NCI-H2227 treated with DMSO at 0.1 percent for 48 hours (cell line): ENCODE measurements around the gene NEUROG3.

Experiments
- DNase-seq: peaks from one replicate; lab custom pipeline; 2025; lab: John Stamatoyannopoulos, UW

Gene NEUROG3, protein sequence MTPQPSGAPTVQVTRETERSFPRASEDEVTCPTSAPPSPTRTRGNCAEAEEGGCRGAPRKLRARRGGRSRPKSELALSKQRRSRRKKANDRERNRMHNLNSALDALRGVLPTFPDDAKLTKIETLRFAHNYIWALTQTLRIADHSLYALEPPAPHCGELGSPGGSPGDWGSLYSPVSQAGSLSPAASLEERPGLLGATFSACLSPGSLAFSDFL

DNA sequence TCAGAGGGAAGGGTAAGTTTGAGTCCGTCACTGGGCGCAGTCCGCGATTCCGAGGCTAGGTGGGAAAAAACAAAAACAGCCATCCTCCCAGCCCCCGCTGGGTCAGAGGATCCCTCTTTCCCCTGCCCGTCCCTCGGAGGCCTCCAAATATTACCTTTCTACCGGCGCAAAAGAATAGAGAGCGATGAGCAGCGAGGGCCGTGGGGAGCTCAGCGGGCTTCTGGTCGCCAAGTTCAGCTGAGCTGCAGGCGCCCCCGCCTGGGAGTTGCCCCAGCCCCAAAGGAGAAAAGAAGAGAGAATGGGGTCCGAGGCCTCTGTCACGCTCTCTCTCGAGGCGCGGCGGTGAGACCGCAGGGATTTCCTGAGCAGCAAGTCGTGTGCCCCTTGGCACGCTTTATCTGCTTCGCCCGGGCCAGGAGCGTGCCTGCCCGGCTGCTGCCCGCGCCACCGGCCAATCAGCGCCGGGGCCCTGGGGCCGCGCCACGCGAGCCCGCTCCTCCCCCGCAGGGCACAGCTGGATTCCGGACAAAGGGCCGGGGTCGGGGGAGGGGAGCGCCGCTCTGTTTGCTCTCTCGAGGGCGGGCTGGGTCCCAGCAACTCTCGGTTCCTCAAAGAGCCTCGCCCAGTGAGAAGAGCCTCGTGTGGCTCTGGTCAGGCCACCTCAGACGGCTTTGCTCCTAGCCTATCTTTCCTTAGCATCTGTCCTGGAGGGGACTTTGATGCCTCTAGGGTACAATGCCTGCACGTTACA, at the start of gene NEUROG3:
Gene NEUROG3, minus strand, starts transcription at position 367 of the 751 bp plus-strand sequence. CDS start 379 bp downstream, outside the sequence.
- no peak for DNase-seq

DNA sequence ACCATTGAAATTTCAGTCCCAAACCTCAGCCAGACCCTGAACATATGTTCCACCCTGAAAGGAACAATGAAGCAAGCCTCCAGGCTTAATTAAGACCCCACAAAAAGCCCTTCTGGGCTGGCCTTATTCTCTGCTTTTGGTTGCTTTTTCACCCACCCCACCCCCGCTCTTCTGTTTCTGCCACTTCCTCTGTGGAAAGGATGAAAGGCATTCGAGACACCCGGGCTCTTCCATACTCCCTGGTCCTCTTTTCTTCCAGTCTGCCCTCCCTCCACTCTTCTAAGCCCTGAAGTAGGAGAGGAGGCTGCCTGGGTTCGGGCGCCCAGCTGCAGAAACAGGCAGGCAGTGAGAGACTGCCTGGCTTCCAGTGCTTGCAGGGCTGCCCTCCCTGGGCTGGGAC, 47.4 kb upstream of the NEUROG3 start:
- DNase-seq, result no peak

DNA sequence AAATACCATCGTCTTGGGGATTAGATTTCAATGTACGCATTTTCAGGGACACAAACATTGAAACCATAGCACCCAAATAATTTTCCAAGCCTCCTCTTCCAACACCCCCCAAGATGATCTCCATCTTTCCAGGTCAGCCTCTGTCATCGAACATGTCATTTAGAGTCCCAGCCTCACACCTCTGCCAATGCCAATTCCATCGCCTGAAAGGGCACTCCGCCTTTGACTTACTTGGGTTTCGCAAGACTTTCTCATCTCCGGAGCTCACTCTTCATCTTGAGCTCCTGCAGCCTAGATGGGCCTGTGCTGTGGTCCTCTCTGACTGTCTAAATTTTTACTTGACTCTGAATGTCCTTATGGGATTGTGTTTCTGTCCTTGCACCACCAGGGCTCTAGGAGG, 46.4 kb upstream of the NEUROG3 start:
- no peak for DNase-seq

DNA sequence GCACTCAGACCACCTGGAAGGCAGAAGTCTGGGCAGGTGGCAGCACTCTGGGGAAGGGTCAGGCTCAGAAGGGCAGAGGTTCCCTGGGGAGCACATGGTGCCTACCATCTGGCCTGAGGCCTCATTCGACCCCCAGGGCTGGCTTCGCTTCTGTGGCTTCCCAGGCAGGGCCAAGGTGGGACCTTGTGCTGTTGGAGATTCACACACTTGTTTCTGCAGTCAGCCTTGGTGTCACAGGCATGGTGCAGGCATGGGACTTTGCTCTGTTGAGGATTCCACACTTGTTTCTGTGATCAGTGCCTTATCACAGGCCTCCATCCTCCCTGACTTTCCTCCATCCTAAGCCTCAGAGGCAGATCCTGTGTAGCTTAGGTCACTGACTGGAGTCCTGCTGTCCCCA, 45.5 kb upstream of the NEUROG3 start:
- DNase-seq, result no peak

DNA sequence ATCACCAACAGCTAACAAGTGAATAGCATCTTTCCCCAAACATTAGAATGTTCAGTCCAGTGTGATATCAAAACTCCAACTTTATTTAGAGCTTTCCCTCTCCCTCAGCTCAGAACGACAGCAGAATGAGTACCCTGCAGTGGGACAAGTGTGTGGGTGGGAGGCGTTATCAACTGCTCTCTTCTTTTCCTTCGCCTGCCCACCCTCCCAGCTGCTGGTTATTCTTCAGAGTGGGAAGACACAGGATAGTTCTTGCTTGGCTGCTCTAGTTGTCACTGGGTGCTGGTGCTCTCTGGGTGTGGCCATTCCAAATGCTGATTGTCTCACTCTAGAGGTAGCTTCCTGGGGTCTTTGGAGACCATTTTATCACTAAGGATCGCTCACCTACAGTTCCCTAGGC, 43.1 kb upstream of the NEUROG3 start:
- DNase-seq, result no peak

DNA sequence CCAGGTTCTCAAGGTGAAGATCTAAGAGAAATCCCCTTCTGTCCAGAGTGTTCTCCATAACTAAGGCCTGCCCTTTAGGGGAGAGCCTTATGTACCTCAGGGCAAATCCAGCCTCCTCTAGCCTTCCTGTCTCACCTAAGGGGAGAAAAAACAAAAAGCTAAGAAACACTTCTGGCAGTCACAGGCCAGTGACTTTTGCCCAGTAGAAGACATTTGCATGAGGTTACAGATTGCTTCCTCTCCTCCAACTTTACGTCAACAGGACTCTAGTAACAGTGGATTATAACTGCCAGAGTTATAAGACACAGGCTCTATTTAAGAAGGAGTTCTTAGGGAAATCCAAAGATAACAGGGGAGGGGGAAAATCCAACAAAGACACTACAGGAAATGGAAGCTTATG, 40.9 kb upstream of the NEUROG3 start:
- no peak for DNase-seq

DNA sequence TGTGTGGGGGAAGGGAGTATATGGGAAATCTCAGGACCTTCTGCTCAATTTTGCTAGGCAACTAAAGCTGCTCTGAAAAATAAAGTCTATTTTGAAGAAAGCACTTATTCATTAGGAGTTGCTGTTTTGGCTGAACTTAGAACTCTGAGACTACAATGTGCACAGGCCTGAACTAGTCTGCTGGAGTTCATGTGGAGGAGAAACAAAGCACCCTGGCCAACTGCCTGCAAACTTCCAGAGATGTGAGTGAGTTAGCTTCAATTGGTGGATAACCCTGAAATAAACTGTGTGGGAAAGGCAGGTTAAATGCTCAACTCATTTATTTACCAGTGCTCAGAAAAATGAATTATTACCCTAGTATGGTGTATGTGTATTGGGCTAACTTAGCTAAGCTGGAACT, 39.5 kb upstream of the NEUROG3 start:
- DNase-seq, result no peak

DNA sequence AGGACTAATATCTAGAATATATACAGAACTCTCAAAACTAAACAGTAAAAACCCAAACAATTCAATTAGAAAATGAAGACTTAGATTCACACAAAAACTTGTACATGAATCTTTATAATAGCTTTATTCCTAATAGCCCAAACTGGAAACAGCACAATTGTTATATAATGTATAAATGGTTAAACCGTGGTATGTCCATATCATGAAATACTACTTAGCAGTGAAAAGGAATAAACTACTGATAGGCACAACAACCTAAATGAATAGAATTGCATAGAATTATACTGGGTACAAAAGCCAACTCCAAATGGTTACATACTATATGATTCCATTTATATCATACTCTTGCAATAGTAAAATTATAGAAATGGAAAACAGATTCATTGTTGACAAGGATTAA, 35.9 kb upstream of the NEUROG3 start:
- DNase-seq, result no peak

DNA sequence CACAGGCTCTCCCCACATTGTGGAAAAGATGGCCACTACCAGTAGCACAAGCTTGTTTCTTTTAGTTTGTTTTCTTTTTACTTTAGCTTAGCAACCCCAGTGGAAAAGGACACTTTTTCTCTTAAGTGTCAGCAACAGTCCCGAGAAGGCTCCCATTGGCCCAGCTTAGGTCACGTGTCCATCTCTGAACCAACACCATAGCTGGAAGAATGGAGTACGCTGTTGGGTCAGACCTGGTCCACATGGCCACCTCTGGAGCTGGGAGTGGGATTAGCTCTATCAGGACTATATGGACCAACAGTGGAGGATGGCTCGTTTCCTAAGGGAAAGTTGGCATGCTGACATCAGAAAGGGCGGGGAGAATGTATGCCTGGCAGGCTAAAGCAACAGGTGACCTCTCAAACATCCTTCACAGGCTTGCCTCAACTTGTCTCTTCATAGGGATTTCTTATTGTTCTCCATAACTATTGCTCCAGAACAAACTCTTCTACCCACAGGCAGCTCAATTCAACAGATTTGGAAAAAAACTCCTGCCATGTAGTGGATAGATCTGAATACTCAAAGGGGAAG, 27.6 kb upstream of the NEUROG3 start:
- DNase-seq, result no peak

DNA sequence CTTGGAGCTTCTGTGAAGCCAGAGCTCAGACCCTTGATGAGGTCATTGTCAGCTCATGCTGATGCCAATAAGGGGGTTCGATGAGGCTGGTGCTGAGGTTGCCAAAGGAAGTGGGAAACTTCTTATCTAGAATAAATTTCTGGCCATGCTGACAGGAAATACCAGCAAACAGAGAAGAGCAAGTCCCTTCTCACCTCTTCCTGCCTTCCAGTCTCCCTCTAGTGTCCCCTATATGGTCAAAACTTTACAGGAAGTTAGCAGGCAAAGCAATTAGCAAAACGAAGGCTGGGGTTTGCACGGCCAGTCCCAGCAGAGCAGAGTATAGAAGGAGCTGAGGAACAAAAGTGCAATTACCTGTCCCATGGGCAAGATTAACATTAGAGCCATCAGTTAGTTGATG, 15.1 kb upstream of the NEUROG3 start:
- DNase-seq, result no peak

DNA sequence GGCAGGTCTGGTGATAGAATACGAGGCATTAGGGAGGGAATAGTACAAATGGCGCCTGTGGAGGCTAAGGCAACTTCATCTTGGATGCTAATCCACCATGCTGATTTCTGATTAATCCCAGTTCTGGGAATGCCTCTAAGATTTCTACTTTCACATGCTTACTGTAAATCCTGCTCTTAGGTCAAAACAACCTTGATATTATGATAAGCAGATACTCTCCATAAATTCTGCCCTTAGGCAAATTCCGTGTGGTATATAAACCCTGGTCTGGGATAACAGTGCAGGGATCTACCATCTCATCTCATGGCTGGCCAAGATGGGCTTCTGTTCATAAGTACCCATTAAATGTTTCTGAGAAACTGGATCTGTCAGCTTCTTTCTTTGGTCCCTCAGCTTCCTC, 11.4 kb upstream of the NEUROG3 start:
- DNase-seq, result no peak

DNA sequence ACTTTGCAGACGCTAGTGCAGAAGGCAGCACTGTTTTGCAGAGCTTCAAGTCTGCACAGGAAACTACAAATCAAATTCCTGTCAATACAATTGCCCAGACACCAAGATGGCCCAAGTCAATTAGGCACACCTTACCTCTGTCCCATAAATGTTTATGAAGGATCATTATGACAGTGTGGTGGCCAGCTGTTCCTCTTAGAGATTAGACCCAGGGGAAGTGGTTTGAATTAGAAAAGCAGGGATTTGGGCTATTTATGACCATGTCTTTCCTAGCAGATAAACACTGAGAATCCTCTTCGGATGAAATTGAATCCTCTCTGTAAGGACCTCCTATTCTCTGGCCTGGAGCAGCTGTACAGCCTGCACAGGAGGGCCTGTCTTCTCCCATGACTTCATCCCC, 9.9 kb upstream of the NEUROG3 start:
- no peak for DNase-seq

DNA sequence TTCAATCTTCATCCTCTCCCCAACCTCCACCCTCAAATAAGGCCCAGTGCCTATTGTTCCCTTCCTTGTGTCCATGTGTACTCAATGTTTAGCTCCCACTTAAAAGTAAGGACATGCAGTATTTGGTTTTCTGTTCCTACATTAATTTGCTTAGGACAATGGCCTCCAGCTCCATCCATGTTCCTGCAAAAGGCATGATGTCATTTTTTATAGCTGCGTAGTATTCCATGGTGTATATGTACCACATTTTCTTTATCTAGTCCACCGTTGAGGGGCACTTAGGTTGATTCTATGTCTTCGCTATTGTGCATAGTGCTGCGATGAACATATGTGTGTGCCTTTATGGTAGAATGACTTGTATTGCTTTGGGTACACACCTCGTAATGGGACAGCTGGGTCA, 7.2 kb upstream of the NEUROG3 start:
- no peak for DNase-seq

DNA sequence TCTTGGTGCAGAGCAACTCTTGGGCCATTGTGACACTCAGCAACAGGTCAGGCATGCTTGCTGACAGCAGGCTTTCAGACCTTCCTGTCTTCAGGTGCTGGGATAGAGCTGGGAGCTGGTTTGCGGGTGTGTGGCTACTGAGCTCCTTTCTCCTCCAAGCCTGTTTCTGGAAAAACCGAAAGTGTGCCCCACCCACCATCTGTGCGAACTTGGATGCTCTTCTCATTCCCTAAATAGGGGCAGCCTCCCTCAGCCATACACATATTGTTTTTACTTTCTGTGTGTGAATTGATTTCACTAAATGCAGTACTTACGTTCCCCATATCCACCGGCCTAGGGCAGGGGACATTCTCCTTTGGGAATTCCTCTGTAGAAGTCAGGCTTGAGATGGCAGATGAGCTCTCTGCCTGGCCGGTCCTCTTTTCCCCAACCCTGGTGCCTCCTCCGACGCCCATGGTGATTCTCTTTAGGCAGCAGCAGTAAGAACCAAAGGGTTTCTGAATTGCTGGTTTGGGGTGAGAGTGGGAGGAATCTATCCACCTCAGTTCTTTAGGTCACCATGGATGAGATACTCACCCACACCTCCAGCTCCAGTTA, 6.3 kb upstream of the NEUROG3 start:
- no peak for DNase-seq

DNA sequence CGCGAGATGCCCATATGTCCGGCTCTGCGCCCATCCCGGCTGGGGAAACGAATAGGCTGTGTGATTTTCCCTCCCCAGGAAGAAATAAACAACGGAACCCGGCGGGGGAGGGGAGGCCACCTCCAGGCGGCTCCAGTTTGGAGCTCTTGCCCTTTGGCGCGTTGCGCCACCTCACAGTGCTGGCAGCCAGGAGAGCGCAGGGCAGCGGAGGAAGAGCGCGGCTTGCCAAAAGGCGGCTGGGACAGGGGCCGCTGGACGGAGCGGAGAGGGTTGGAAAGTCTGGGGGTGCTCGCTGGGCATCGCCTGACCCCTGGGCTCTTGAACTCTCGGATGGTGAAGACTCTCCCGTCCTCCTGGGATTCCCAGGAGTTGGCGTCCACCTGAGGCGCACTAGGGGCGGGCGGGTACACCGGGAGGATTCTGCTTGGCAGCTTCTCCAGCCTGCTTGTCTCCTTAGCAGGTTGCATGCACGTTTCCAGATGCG, 5.3 kb upstream of the NEUROG3 start:
- no peak for DNase-seq

DNA sequence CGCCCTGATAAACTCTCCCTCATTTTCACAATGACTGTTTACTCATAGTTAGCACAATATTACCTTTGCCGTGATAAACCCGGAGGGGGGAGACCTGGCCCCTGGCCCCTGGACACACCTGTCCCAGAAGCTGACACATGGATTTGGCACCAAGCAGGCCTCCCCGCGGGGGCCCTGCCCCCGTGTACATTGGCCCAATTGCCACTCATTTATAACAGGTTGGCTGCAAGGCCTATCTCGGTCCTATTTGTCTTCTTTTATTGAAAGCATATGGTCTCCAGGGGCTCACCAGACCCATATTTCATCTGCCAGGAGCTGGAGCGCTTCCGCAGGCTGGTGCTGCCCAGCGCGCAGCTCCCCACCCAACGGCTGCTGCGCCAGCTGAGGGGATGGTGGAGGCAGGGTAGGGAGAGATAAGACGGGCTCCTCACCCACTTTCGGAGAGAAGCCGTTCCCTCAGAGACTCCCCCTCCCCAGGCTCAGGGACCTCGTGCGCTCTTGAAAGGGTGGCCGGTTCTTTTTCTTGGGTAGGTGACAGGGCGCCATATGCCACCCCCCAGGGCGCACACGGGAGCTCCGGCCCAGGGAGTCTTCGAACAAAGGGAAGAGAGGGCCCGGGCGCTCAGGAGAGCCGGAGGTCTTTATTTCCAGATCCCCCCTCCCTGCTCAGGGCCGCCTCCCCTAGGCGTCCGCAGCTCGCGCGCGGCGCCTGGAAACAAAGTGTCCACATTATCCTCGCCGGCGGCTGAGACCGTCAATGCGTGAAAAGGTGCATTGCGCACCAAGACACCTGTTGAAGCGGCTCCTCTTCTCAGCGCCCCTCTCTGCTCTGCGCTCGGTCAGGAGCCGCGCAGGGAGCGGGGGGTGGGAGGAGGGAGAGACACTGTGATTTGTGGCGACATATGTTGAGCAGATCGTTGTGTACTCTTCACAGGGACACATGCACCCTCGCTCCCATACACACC, 4.3 kb upstream of the NEUROG3 start:
- no peak for DNase-seq

DNA sequence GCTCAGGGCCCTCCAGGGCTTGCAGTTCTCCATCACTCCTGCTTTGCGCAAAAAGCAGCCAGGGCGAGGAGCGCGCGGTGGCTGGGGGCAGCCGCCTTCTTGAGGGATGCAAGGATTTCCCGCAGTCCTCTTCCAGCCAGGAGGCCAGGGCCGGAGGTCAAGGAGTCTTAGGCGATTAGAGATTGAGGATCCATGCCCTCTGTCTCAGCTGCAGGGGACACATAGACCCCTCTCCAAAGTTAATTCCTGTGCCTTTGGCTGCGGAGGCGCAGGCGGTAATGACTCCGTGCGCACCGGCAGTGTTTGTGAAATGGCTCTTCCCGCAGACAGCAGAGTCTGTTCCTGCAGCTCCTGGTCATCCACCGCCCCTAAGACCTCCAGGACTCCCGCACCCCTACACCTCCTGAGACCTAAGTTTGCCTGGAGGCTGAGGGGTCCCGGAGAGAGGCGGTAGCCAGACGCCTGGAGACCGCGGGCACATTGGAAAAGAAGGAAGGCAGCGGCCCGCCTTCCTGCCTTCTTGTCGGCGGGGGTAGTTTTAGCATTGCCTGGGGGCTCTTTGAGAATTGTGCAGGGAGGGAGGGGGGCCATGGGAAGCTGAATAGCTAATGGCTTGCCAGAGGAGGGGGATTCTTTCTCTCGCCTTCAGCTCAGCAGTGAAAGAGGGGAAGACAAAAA, 3.3 kb upstream of the NEUROG3 start:
- DNase-seq, result no peak

DNA sequence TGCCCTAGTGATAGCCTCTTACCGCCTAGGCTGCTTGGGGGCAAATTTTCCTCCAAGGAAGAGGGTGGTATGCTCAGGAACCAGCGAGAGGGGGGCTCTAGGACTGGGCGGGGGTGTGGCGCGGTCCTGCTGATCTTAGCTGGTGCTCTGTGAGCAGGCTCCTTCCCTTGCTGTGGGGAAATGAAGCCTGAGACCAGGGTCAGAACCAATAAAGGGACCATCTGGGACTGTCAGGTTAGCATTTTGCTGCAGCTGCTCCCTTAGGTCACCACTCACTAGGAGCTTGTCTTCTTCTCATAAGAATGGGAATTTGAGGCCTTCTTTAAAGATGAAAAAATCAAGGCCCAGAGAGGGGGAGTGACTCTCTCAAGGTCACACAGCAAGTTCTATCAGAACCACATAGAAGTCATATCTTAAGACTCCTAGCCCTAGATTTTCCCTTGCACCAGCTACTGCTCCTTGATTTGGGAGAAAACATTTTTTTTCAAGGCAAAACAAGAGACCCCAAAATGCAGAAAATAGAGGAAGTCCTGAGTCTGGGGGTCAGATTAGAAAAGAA, 2.0 kb upstream of the NEUROG3 start:
- DNase-seq, result no peak

DNA sequence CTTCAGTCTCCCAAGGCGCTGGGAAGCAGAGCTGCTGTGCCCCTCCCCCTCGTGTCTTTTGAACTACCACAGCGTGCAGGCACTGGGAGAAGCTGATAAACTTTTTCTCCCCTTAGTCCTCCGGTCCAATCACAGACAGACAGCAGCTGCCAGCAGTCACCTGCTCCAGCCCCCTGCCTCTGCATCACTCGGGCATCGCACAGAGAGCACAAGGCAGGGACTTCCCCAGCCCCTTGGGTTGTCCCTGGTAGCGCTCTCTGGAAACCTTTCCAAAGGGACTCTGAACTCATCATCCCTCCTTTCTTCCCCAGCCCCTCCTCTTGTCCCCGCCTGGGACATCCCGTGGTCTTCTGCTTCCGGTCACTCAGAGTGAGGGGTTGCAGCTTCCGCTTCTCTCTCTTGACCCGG, 1.4 kb upstream of the NEUROG3 start:
- no peak for DNase-seq

DNA sequence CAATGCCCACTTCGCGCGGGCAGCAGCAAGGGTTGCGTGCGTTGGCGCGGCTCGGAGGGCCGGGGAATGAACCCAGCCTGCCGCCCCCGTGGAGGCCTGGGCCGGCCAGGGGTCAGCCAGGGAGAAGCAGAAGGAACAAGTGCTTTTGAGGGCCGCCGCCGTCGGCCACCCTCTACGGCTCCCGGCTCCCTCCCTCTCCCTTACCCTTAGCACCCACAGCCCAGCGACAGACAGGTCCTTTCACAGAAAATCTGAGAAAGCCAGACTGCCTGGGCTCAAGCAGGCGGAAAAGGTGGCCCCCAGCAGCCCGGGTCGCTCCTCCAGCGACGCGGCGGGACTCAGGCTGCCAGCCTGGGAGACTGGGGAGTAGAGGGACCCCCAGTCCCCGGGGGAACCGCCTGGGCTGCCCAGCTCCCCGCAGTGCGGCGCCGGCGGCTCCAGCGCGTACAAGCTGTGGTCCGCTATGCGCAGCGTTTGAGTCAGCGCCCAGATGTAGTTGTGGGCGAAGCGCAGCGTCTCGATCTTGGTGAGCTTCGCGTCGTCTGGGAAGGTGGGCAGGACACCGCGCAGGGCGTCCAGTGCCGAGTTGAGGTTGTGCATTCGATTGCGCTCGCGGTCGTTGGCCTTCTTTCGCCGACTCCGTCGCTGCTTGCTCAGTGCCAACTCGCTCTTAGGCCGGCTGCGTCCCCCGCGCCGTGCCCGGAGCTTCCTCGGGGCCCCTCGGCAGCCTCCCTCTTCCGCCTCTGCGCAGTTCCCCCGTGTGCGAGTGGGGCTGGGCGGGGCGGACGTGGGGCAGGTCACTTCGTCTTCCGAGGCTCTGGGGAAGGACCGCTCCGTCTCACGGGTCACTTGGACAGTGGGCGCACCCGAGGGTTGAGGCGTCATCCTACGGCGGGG, 815 bp downstream of the NEUROG3 start:
- DNase-seq, result no peak
